HG03196 (cell line): ENCODE measurements around the gene PHLPP1.
"Not testable (repeated sequence)": the region's sequence is repeated elsewhere in the genome, so short reads cannot be mapped to it uniquely, and the experiment has no call there.

ENCODE experiments used
- ATAC-seq: cut with Tn5 transposase; IDR thresholded peaks from one replicate; pipeline ENCODE4 v1.9.1; 2021; ENCODE audit not compliant: unreplicated experiment

Gene PHLPP1

DNA sequence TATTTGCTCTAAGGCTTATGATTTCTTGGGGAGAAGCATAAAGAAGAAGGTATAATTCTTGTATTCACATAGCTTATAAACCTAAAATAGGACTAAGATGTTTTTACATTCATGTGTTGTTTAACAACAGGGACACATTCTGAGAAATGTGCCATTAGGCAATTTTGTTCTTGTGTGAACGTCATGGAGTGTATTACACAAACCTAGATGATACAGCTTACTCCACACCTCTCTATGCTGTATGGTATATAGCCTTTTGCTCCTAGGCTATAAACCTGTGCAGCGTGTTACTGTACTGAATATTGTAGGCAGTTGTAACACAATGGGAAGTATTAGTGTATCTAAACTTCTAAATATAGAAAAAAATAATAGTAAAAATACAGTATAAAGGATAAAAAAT, 92.1 kb downstream of the PHLPP1 start:
- no peak for ATAC-seq

DNA sequence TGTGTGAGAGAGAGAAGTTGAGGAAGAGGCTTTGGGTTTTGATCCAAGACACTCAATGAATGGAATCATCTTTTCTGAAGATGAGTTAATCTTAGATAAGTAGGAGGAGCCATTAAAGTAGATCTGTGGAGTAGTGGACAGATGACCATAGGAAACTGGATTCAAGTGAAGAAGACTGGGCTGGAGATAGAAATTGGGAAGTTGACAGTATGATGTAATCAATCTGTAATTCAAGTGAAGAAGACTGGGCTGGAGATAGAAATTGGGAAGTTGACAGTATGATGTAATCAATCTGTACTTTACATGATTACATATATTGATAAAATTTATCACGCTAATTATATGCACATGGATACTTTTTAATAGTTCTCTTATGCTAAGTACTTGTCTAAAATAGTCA, 92.8 kb downstream of the PHLPP1 start:
- no peak for ATAC-seq

DNA sequence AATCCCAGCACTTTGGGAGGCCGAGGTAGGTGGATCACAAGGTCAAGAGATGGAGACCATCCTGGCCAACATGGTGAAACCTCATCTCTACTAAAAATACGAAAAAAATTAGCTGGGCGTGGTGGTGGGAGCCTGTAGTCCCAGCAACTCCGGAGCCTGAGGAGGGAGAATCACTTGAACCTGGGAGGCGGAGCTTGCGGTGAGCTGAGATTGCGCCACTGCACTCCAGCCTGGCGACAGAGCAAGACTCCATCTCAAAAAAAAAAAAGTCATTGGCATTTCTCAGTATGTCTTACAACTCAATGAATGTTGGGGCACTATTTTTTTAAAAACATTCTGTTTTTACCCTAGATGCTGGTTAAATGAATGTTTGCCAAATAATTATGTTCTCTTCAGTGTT, 94.1 kb downstream of the PHLPP1 start:
- not testable (repeated sequence) for ATAC-seq

DNA sequence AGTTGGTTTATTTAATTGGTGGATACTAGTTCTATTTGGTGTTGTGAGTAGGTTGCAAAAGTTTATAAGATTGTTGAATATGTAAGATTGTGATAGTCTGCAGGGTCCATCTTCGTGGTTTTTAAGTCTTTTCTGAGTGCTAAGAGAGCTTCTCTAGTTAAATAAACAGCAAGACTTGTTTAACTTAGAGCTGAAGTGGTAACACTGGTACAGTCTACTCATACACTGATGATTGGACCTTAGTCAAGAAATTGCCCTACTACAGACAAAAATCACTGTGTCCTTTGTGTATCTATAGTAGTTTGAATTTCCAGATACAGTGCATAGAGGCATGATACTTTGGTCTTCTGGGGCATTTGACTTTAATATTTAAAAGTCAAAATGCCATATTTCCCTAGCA, 94.6 kb downstream of the PHLPP1 start:
- ATAC-seq, result no peak

DNA sequence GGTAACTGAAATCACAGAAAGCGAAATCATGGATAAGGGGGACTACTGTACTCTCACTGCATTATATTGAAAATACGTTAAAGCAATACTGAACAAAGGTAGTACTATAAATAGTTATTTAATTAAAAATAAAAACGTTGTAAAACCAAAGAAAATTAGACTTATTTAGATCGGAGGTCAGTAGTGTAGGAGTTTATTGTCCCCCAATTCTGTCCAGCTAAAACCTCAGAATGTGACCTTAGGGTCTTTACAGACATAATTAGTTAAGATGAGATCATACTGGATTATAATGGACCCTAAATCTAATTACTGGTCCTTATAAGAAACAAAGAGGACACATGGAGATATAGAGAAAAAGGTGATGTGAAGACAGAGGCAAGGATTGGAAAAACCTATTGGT, 95.3 kb downstream of the PHLPP1 start:
- no peak for ATAC-seq

DNA sequence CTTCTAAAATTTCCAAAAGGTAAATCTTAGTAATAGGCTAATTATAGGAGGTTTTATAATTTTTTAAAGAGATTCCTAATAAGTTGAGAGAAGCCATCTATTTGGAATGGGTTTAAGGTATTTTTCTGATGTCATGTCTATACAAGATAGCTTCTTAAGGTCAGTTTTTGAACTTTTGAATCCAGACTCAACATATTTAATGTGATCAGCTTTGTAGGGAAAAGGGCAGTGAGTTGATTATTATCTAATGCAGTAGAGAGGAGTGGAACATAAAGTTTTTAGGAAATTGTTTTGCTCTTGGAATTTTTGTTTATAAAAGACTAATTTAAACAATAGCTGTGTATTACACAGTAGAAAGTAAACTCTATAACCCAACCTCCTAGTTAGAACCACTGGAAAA, 96.3 kb downstream of the PHLPP1 start:
- ATAC-seq, result no peak

DNA sequence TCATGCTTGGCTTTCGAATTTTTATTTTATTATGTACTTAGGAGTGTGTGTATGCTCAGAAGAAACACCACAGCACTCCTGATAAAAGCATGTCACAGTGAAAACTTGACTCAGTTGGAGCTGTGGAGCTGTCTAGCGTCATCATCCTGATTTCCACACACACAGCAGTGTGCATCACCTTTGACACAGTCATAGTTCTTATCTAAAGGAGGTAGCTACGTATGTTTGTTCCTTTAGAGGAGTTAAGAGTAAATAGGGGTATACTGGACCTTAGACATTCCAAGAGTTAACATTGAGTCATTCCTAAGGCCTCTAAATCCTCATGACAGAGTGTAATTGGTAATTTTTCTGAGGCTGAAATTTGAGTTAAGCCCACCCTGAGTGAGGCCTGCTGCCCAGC, 96.9 kb downstream of the PHLPP1 start:
- no peak for ATAC-seq

DNA sequence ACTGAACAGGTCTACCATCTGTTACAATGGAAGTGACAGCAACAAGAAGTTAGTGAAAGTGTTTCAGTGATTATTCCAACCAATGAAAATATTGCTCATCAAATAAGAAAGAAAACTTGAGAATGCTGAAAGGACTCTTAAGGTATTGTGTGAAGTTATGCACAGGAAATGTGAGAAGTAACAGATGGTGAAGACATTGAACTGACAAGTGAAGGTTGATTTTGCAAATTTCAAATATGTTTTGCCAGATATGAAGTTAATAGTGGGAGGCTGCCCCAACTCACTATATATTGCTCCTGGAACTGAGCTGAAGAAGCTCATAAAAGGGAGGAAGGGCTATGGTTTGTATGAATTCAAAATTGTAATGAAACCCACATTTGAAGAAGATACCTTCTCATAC, 97.5 kb downstream of the PHLPP1 start:
- no peak for ATAC-seq

DNA sequence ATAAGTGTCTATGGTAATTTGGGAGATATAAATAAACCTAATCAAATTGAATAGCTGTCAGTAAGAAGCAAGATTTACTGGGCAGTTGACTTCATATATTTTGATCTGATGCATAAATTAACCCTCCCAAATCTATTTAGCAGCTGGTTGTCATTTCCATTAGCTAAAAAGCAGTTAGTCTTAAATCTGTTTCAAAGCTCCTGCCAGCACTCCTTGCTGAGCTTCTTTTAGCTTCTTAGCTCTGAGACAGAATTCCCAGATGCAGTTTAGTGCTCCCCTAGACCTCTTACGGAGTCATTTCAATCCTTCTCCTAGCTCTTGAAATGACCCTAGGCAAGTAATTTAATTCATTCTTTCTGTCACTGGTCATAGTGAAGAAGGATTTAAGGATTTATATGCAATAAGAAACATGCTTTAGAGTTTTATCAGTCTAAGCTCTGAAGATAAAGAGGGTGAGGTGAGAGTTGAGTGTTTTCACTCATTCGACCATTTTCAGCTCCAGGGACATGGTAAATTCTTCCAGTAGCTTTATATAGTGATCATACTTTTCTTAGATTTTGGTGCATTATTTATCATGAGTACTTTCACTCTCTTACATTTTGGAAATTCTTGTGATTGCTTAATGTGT, 98.9 kb downstream of the PHLPP1 start:
- ATAC-seq, result no peak

DNA sequence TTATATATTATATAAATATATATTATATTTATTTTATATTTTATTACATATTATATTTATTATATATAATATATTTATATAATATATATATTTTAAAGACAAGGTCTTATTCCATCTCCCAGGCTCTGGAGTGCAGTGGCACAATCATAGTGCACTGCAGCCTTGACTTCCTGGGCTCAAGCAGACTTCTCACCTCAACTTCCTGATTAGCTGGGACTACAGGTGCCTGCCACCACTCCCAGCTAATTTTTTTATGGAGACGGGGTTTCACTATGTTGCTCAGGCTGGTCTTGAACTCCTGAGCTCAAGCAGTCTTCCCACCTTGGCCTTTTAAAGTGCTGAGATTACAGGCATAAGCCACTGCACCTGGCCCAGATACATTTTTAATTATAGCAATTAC, 110.0 kb downstream of the PHLPP1 start:
- ATAC-seq, result no peak

DNA sequence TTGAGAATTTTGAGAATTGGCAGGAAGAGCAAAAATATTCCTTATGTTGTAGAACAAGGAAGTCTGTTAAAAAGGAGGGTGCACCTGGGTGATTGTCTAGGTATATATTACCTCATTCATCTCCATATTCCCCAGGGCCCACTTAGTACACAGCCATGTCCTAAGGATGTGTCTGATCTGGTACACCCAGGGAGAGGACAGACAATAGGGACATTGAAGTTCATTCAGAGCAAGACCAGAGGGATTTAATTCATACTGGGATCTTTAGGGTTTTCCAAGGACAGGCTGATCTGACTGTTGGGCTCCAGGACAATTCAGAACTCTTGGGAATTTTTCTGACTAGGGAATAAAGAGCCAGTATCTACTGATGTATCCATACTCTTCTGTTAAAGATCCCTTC, 112.1 kb downstream of the PHLPP1 start:
- no peak for ATAC-seq

DNA sequence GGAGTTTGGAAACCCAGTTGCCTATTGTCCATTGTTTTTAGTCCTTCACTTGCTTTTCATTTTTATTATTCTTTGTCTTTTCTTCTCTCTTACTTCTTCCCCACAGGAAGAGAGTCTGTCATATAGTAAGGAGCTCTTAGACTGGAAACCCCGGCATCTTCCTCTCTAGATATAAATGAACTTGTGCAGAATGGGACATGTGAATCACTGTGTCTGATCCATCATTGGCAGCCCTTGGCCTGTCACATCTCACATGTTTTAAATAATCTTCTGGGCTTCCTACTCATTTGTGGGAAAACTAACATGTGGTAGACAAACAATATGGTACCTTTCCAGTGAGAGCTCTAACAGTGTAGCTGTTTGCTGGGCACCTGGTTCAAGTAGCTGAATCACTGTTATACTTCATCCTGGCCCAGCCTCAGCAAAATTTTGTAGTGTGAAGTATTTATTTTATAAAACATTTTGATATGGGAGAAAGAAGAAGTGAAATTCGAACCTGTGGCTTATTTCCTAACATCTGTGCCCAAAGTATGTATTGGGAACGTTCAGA, 112.8 kb downstream of the PHLPP1 start:
- ATAC-seq, result no peak

DNA sequence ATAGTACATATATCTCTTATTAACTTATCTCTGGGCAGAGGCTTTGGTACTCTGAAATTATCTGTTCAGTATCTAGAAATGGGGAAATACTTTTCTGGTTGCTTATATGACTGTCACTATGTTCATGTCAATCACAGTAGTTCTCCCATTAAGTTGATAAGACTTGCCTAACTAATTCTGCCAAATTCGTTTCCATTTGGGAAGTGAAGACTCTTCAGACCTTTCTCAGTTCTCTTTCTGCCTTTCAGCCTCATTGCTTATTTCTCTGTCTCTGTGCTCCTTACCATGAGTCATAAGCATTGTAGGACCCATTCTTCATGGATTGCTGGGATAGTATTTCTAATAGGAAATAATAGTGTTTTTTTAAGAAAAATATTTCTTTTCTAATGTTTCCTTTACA, 113.5 kb downstream of the PHLPP1 start:
- ATAC-seq, result no peak

DNA sequence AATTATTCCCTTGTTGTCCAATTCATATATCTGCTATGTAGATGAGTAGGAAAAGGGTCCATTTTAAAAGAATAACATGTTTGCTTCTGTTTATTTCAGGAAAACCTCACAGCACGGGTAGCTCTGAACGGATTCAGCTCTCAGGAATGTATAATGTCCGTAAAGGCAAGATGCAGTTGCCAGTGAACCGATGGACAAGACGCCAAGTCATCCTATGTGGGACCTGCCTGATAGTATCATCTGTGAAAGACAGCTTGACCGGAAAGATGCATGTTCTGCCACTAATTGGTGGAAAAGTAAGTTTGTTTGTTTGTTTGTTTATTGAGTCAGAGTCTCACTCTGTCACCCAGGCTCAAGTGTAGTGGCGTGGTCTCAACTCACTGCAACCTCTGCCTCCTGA, 114.6 kb downstream of the PHLPP1 start:
- ATAC-seq, result no peak

DNA sequence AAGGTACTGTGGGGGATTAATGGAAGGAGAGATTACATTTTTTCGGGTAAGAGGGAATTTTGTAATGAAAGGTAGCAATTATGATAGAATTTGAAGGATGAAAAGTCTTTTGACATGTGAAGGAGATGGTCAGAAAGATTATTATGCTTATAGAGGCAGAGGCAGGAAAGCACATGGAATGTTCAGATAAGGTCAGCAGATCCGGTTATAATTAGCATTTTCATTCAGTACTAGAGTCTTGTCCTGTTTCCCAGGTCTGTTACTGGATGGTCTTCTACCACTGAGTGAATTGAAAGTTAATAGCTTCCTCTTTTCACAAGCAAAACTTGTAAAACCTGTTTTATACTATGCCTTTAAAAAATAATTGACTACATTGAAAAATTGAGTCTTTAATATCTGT, 116.9 kb downstream of the PHLPP1 start:
- no peak for ATAC-seq

DNA sequence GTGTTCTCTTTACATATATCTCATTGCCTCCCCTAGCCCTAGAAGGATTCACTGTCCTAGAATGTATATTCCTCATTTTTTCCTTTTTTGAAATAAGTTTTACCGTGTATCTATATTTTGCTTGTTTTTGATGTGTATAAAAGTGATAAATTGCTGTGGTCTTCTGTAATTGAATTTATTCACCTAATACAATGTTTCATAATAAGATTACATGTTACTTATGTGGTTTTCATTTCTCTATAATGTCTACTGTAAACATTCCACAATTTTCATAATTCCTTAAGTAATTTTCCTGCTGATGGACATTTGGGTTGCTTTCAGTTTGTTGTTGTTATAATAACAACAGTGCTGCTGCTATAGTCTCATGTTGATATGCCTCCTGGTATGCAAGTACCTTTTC, 118.2 kb downstream of the PHLPP1 start:
- ATAC-seq, result no peak

DNA sequence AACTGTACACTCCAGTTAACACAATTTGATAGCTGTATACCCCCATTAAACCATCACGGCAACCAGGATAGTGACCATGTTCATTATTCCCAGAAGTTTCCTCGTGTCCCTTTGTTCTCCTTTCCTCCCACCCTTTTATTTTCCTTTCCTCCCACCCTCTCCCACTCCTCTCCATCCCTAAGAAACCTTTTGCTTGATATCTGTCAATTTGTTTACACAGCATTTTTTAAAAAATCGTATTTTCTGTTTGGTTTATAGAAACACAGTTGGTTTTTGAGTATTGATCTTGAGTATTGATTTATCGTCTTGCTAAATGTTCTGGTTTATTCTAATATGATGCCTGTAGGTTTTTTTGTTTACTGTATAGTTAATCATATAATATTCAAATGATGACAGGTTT, 119.4 kb downstream of the PHLPP1 start:
- no peak for ATAC-seq

DNA sequence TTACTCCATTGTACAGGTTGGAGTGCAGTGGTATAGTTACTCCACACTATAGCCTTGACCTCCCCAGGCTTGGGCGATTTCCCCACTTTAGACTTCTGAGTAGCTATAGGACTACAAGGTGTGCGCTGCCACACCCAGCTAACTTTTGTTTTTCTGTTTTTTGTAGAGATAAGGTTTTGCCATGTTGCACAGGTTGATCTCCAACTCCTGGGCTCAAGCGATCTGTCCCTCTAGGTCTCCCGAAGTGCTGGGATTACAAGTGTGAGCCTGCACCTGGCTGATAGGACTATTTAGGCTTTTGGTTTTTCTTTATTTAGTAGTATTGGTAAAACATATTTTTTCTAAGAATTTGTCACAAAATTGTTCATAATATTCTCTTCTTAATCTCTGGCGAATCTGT, 121.7 kb downstream of the PHLPP1 start:
- ATAC-seq, result no peak

DNA sequence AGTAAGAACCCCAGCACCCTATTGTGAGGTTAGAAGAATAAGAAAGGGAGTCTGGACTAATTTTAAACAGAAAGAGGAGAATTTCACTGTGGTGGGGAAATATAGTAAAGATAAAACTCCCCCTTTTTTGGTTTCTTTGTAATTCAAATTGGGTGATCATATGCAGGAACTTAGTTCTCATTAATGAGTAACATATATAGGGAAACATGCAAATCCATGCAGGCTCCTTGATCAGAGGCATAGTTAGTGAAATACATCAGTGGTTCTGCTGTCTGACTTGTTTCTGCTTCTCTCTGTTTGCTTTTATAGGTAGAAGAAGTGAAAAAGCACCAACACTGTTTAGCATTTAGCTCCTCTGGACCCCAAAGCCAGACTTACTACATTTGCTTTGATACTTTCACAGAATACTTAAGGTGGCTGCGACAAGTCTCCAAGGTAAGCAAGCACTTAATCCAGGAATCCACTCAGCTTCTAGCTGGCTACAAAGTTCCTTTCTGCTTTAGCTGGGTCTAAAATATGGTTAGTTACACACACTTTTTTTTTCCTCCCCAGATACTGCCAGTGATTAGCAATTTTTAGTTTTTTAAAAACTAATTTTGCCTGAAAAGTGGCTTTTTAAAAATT, 123.2 kb downstream of the PHLPP1 start:
- ATAC-seq, result peak; percentile 83

DNA sequence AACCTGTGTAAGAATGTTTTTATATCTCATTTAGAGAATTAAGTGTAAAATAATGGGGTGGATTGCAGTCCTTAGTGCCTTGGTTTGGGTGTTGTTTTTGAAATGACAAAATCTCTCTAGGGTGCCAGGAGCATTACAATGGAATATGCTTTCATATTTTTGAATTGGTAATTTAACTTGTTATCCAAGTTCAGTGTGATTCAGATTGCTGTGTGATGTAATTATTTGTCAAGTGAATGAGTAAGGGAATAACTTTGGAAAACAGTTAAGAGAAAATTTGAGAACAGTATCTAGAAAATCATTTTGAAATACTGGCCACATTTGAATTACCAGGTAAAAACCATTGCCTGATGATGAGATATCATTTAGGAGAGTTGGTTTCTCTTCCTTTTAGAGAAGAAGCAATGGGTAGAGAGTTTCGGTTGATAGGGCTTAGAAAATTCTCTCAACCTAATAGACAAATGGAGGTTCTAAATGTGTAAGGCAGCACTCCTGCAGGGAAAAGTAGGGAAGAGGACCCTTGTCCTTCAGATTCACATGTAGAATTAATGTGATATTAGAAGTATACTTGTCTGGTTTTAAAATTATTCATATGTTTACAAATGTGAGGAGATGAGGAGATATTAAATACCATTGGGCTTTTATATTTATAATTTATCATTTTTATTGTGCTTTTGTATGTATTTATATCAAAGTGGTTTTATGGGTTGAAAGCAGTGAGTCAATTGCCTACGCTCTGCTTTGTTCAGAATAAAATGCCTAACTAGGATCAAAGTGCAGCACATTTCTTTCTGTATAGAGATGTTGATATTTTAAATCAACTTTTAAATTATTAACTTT, 124.8 kb downstream of the PHLPP1 start:
- ATAC-seq, result no peak

DNA sequence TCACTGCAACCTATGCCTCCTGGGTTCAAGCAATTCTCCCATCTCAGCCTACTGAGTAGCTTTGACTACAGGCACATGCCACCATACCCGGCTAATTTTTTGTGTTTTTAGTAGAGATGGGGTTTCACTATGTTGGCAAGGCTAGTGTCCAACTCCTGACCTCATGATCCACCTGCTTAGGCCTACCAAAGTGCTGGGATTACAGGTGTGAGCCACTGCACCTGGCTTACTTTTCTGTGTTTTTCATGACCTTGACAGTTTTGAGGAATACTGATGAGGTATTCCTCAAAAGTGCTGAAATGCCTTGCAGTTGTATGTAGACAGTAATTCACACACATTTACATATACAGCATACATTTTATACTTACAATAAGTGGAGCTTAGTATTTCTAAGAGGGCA, 126.1 kb downstream of the PHLPP1 start:
- ATAC-seq, result no peak

DNA sequence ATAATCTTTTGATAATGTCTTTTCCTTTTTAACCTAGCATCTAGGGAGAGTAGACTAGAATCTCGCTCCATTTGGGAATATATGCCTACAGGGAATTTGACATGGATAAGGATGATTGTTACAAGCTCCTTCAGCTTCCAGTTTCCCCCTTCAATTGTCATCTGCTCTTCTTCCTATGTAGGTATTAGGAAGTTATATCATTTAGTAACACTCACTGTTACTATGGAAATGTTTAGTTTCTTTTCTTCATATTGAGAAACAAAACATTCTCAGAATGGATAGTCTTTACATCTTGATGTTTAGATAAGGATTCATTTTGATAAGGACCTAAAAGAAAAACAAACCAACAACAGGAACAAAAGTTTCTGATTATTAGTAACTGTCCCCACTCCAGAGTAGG, 127.6 kb downstream of the PHLPP1 start:
- no peak for ATAC-seq
